Smooth muscle cell (in vitro differentiated cells): ENCODE data around the gene COL19A1. TPM values are rescaled to one million over a fixed set of nuclear protein-coding genes. Genes with fewer than 3 reads are reported as not detected.

Experiments
- DNase-seq: peaks from one replicate; lab custom pipeline; 2025; ENCODE audit not compliant: unreplicated experiment; lab: John Stamatoyannopoulos, UW
- H2AFZ ChIP-seq: fragments of 200-600 bp; sonication (generic); 2 replicates; pipeline ENCODE4 v1.6.0; 2016; ENCODE audit warnings: antibody characterized with exemption, low read depth, mild to moderate bottlenecking
- H3F3A ChIP-seq: fragments of 200-600 bp; sonication (generic); 2 replicates; pipeline ENCODE4 v1.6.0; 2017; ENCODE audit warnings: antibody characterized with exemption, low read depth
- H3K27ac ChIP-seq: fragments of 200-600 bp; sonication (generic); 2 replicates; pipeline ENCODE4 v1.5.1; 2016; ENCODE audit warnings: low read depth, mild to moderate bottlenecking
- H3K27me3 ChIP-seq: fragments of 200-600 bp; sonication (generic); 2 replicates; pipeline ENCODE4 v1.6.1; 2016; ENCODE audit warnings: low read depth, mild to moderate bottlenecking
- H3K36me3 ChIP-seq: fragments of 200-600 bp; sonication (generic); 2 replicates; pipeline ENCODE4 v1.5.1; 2016; ENCODE audit warnings: low read depth
- H3K4me1 ChIP-seq: fragments of 200-600 bp; sonication (generic); 2 replicates; pipeline ENCODE4 v1.5.1; 2016; ENCODE audit warnings: low read depth
- H3K4me2 ChIP-seq: fragments of 200-600 bp; sonication (generic); 2 replicates; pipeline ENCODE4 v1.6.0; 2016; ENCODE audit warnings: mild to moderate bottlenecking
- H3K4me3 ChIP-seq: fragments of 200-600 bp; sonication (generic); 2 replicates; pipeline ENCODE4 v1.5.1; 2016; ENCODE audit warnings: mild to moderate bottlenecking
- H3K79me2 ChIP-seq: fragments of 200-600 bp; sonication (generic); 2 replicates; pipeline ENCODE4 v1.6.0; 2016; ENCODE audit warnings: low read depth, mild to moderate bottlenecking
- H3K9ac ChIP-seq: fragments of 200-600 bp; sonication (generic); 2 replicates; pipeline ENCODE4 v1.6.0; 2016; ENCODE audit warnings: low read depth
- H3K9me3 ChIP-seq: fragments of 200-600 bp; sonication (generic); replicated peaks from 2 replicates; pipeline ENCODE4 v1.5.1; 2016; ENCODE audit warnings: low read depth
- H4K20me1 ChIP-seq: fragments of 200-600 bp; sonication (generic); 2 replicates; pipeline ENCODE4 v1.6.0; 2016; ENCODE audit warnings: low read depth
- WGBS: methylation state at CpG from one replicate; pipeline ENCODE4 v1.1.7; 2016; ENCODE audit warnings: low lambda C conversion rate; 5-methylcytosine and 5-hydroxymethylcytosine counted together
- polyA plus RNA-seq: library from polyadenylated mRNA; unstranded; fragments of >200 nt; fragmentation: Nextera tagmentation; extraction: Ambion mirVana; gene quantifications from 2 replicates; pipeline ENCODE4 v1.2.1, GENCODE V29; 2016
- total RNA-seq: library from RNA; depleted of rRNA; stranded (reverse); fragments of >200 nt; gene quantifications from 2 replicates; pipeline ENCODE4 v1.2.3, GENCODE V29; 2014
- TF ChIP-seq, protein P1 (sequence below): fragments of 200-600 bp; sonication (generic); IDR thresholded peaks from 2 replicates; pipeline ENCODE4 v1.5.1; 2017; ENCODE audit warnings: borderline replicate concordance, mild to moderate bottlenecking, antibody characterized with exemption; ENCODE audit not compliant: insufficient read depth, poor library complexity, severe bottlenecking

The COL19A1 gene
- total and polyA plus RNA-seq, 2 experiments from 2014 or later, result 0.55 to 1.6 TPM

GRCh38 chr6:70184723-70185122, 318.4 kb downstream of the COL19A1 start:
- TF ChIP-seq, protein P1, sequence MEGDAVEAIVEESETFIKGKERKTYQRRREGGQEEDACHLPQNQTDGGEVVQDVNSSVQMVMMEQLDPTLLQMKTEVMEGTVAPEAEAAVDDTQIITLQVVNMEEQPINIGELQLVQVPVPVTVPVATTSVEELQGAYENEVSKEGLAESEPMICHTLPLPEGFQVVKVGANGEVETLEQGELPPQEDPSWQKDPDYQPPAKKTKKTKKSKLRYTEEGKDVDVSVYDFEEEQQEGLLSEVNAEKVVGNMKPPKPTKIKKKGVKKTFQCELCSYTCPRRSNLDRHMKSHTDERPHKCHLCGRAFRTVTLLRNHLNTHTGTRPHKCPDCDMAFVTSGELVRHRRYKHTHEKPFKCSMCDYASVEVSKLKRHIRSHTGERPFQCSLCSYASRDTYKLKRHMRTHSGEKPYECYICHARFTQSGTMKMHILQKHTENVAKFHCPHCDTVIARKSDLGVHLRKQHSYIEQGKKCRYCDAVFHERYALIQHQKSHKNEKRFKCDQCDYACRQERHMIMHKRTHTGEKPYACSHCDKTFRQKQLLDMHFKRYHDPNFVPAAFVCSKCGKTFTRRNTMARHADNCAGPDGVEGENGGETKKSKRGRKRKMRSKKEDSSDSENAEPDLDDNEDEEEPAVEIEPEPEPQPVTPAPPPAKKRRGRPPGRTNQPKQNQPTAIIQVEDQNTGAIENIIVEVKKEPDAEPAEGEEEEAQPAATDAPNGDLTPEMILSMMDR, result no peak
- Histone ChIP-seq H3F3A (no peaks in the 10 kb centered on the region), H3K9ac (no peak overlapping the region), H3K4me1 (no peaks in the 10 kb centered on the region), H3K79me2 (no peaks in the 10 kb centered on the region), H3K36me3 (no peaks in the 10 kb centered on the region), H3K9me3 (no peaks in the 10 kb centered on the region), H3K4me2 (no peak overlapping the region), H3K27ac (no peak overlapping the region), H2AFZ (no peak overlapping the region), H3K4me3 (no peak overlapping the region), H3K27me3 (no peaks in the 10 kb centered on the region), H4K20me1 (no peaks in the 10 kb centered on the region)
- DNase-seq, result no peak
- 93% methylated on average over 3 of the region's 3 CpGs for whole genome bisulfite sequencing

DNA sequence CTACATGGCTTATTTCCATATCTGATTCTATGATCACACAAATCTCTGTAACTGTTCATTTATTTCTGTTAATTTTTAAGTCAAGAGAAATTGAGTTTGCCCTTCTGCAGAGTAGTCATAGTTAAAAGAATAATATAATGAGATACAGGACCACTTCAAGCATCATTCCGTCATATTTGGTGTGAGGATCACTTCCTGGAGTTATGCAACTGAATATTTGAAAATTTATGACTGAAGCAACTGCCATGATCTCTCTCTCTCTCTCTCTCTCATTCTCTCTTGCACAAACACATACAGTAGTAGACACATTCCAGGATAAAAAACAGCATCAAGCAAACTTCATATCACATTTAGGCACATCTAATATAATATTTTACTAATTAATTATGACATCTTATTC, 320.1 kb downstream of the COL19A1 start:
- DNase-seq, result no peak
- Histone ChIP-seq H3K27ac (no peak overlapping the region), H3K4me2 (no peak overlapping the region), H3K27me3 (no peaks in the 10 kb centered on the region), H4K20me1 (no peaks in the 10 kb centered on the region), H3K36me3 (no peaks in the 10 kb centered on the region), H2AFZ (no peak overlapping the region), H3F3A (no peaks in the 10 kb centered on the region), H3K79me2 (no peaks in the 10 kb centered on the region), H3K4me3 (no peak overlapping the region), H3K9me3 (no peaks in the 10 kb centered on the region), H3K9ac (no peak overlapping the region), H3K4me1 (no peaks in the 10 kb centered on the region)
- TF ChIP-seq, protein P1, result no peak
- WGBS, result 82% methylated on average over 1 of the region's 1 CpG

GRCh38 chr6:70188202-70188601, 321.8 kb downstream of the COL19A1 start:
- Histone ChIP-seq H3K4me1 (no peaks in the 10 kb centered on the region), H3F3A (no peaks in the 10 kb centered on the region), H3K9ac (no peak overlapping the region), H3K27me3 (no peaks in the 10 kb centered on the region), H3K4me2 (no peak overlapping the region), H3K79me2 (no peaks in the 10 kb centered on the region), H3K27ac (no peak overlapping the region), H3K9me3 (no peaks in the 10 kb centered on the region), H3K36me3 (no peaks in the 10 kb centered on the region), H4K20me1 (no peaks in the 10 kb centered on the region), H3K4me3 (no peak overlapping the region), H2AFZ (no peak overlapping the region)
- DNase-seq, result no peak
- TF ChIP-seq, protein P1, result no peak
- 82% methylated on average over 6 of the region's 6 CpGs for WGBS

DNA sequence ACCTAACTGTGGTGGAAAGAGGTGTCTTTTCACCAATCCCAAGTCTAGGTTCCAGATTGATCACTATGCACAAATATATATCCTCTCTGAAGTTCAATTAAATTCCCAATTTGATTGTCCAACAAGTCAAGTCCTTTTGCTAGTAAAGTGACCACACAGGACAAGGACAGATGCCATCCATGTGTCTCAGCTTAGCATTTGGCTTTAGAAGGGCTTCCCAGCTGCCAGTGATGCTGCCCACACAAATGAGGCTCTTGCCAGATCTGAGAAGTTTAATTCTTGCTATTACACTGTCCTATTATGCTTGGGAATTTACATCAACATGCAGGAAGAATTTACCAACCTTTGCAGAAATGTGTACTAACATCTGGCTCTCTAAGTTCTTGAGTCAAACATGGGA, 328.1 kb downstream of the COL19A1 start:
- Histone ChIP-seq H3K9ac (no peak overlapping the region), H3F3A (no peaks in the 10 kb centered on the region), H4K20me1 (no peaks in the 10 kb centered on the region), H3K4me3 (no peak overlapping the region), H3K4me2 (no peak overlapping the region), H3K4me1 (no peaks in the 10 kb centered on the region), H3K79me2 (no peaks in the 10 kb centered on the region), H3K27ac (no peak overlapping the region), H3K9me3 (no peaks in the 10 kb centered on the region), H3K27me3 (no peaks in the 10 kb centered on the region), H3K36me3 (no peaks in the 10 kb centered on the region), H2AFZ (no peak overlapping the region)
- TF ChIP-seq, protein P1, result no peak
- DNase-seq, result no peak
